ENCODE results near the gene GFRA3.

- TF ChIP-seq CTCF (IDR thresholded peaks at IDR 0.05) (no peak), EP300 (IDR thresholded peaks at IDR 0.05; ENCODE audit: low read depth) (no peak), POLR2AphosphoS5 (IDR thresholded peaks at IDR 0.05) (no peak)
Observed at GRCh38 chr5:138275895-138276294, 1.5 kb upstream of the GFRA3 start.
